ENCODE results near the gene SSR3.

Gene SSR3

GRCh38 chr3:156554842-156555687, at the start of gene SSR3 (continued):
- TF ChIP-seq PRDM2 (tag by site-specific recombination; IDR thresholded peaks at IDR 0.05; ENCODE audit: borderline replicate concordance) (no peak), ZNF645 (tag by site-specific recombination; IDR thresholded peaks at IDR 0.05) (no peak), ZBTB26 (tag by site-specific recombination; optimal IDR thresholded peaks at IDR 0.05) (peak; percentile 61), ZBTB49 (tag by site-specific recombination; IDR thresholded peaks at IDR 0.05; ENCODE audit: low read depth) (no peak), ZNF580 (tag by site-specific recombination; IDR thresholded peaks at IDR 0.05) (peak; percentile 66), ZNF433 (tag by site-specific recombination; IDR thresholded peaks at IDR 0.05; ENCODE audit: low read depth) (no peak), ZNF707 (tag by site-specific recombination; IDR thresholded peaks at IDR 0.05) (no peak), ZNF223 (tag by site-specific recombination; IDR thresholded peaks at IDR 0.05) (no peak), ZNF114 (tag by site-specific recombination; IDR thresholded peaks at IDR 0.05) (no peak), BCL11A (tag by site-specific recombination; IDR thresholded peaks at IDR 0.05; ENCODE audit: low read depth) (no peak), ZNF518A (tag by site-specific recombination; conservative IDR thresholded peaks at IDR 0.05; ENCODE audit: low read depth) (peak; percentile 78), KLF10 (tag by site-specific recombination; IDR thresholded peaks at IDR 0.05) (peak; percentile 33; the same call in 1 of the 2 replicates), OVOL3 (tag by site-specific recombination; IDR thresholded peaks at IDR 0.05) (no peak), ZNF768 (tag by site-specific recombination; IDR thresholded peaks at IDR 0.05) (no peak), ZNF140 (tag by site-specific recombination; IDR thresholded peaks at IDR 0.05) (no peak), ZNF830 (tag by site-specific recombination; IDR thresholded peaks at IDR 0.05; ENCODE audit: low read depth) (no peak), ZNF48 (tag by site-specific recombination; IDR thresholded peaks at IDR 0.05) (no peak), ZBTB48 (tag by site-specific recombination; IDR thresholded peaks at IDR 0.05) (no peak), ZNF398 (tag by site-specific recombination; IDR thresholded peaks at IDR 0.05) (no peak), ZBTB17 (tag by site-specific recombination; IDR thresholded peaks at IDR 0.05) (peak; percentile 91)
